ENCODE results near the gene SFN. TPM values are rescaled to one million over a fixed set of nuclear protein-coding genes. Genes with fewer than 3 reads are reported as not detected.
"Not testable (repeated sequence)": the region's sequence is repeated elsewhere in the genome, so short reads cannot be mapped to it uniquely, and the experiment has no call there.

The SFN gene
- total RNA-seq, 2 experiments from 2014 or later: 0.43 TPM; not detected in 1

DNA sequence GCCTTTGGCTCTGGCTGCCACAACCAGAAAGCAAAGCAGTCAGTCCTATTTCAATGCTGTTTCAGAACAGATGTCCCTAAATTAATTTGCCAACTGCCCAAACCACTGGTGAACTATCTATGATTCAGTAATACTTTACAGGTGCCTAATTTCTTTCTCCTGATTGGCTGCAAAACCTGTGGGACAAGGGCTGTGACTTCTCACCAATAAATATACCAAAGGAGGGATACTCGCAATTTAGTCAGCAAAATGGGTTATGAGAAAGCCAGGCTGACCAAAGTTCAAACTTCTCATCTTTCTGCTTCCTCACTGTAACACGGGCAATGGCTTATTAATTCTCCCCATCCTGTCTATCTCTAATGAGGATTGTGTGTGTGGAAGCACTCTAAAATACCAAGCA lies 14.4 kb downstream of the SFN start:
- Mint-ChIP-seq H3K27me3 (no peaks in the 10 kb centered on the region), H3K4me1 (no peaks in the 10 kb centered on the region), H3K9me3 (no peaks in the 10 kb centered on the region), H3K36me3 (peaks cover 7% of the 10 kb centered on the region), H3K4me3 (no peak overlapping the region), H3K27ac (no peak overlapping the region)
- no peak for DNase-seq

DNA sequence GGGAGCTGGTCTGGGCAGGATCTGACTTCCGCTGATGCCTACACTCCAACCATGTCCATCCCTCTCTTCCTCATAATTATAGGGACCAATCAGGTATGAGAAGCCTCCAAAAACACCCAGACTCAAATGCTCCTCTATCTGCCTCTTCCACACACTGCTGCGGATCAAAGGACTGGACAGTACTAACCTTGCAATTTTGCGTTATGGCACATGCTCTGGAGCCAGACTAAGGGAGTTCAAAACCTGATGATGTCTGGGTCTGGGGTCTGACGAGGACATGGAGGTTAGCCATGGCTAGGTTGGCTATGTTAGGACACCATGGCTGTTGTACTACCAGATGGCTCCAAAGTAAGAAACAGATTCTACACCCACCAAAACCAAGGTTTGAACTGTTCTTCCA lies 16.8 kb downstream of the SFN start:
- no peaks in the 10 kb centered on the region for H3K27me3 Mint-ChIP-seq

DNA sequence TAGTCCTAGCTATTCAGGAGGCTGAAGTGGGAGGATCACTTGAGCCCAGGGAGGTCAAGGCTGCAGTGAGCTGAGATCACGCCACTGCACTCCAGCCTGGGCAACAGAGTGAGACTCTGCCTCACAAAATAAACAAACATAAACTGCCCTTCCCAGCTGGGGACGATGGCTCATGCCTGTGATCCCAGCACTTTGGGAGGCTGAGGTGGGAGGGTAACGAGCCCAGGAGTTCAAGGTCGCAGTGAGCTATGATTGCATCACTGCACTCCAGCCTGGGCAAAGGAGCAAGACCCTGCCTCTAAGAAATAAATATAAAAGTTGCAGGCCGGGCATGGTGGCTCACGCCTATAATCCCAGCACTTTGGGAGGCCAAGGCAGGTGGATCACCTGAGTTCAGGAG lies 18.7 kb downstream of the SFN start:
- H3K4me1 Mint-ChIP-seq, H3K9me3 Mint-ChIP-seq, H3K27ac Mint-ChIP-seq, DNase-seq, H3K4me3 Mint-ChIP-seq, H3K27me3 Mint-ChIP-seq: not testable (repeated sequence)
- peaks cover 34% of the 10 kb centered on the region for H3K36me3 Mint-ChIP-seq

More for the DNA sequence above, 16.8 kb downstream of the SFN start:
- Mint-ChIP-seq H3K36me3 (peaks cover 27% of the 10 kb centered on the region), H3K27ac (no peak overlapping the region), H3K9me3 (no peaks in the 10 kb centered on the region), H3K4me1 (no peaks in the 10 kb centered on the region), H3K4me3 (no peak overlapping the region)
- no peak for DNase-seq

DNA sequence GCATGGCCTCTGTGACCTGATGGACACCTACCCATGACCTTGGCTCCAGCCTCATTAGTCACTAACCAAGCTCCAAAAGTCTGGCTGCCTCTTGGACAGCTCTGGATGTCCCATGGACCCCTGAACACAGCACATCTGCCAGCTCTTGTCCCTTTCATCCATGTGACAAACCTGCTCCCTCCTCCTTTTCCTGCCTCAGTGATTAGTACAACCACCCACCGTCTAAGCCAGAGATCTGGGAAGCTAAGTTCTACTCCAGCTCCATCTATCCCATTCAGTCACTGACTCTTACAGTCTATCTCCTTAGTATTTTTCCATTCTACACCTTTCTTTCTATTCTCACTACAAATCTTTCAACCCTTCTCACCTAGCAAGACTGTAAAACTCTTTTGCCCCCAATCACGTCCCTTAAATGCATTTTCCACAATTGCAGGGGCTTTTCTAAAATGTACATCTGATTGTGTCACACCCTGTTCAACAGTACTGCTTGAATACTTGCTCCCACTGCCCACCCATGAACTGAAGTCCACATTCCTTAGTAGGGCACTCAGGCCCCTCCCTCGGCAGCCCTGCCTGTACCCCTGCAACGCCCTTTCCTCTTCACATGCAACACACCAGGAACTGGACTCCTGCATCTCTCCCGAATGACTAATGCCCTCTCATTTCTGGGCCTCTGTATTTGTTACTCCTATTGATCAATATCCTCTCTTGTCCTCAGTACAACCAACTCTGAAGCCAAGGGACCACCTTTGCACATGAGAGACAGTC lies 19.9 kb downstream of the SFN start:
- Mint-ChIP-seq H3K36me3 (peaks cover 35% of the 10 kb centered on the region), H3K27ac (no peak overlapping the region)

DNA sequence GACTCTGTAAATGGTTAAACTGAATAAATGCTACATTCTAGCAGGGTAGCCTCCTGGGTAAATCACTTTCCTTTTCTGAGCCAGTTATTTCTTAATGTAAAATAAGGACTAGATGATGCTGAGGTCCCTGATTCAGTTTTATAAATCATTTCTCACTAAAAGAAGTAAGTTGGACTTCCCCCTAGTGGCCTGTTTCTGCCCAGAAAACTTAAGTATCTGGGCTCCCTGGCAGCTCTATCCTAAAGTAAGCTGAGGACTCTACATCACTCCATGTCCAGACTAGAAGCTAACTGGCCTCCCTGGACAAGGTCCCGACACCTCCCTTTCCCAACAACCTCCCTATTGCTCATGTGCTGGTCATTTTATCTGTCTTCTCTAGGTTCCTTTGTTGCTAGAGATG lies 24.2 kb downstream of the SFN start:
- no peaks in the 10 kb centered on the region for H3K27me3 Mint-ChIP-seq
- H3K9me3 Mint-ChIP-seq: no peaks in the 10 kb centered on the region
- DNase-seq: no peak
- H3K36me3 Mint-ChIP-seq: peaks cover 48% of the 10 kb centered on the region
- H3K27ac Mint-ChIP-seq: peak overlapping the region; percentile 27
- peak overlapping the region; percentile 37 for H3K4me3 Mint-ChIP-seq
- H3K4me1 Mint-ChIP-seq: peaks cover 21% of the 10 kb centered on the region

More for the DNA sequence above, 19.9 kb downstream of the SFN start:
- H3K9me3 Mint-ChIP-seq: no peaks in the 10 kb centered on the region
- no peak overlapping the region for H3K4me3 Mint-ChIP-seq
- DNase-seq: no peak
- H3K4me1 Mint-ChIP-seq: peaks cover 4% of the 10 kb centered on the region
- no peaks in the 10 kb centered on the region for H3K27me3 Mint-ChIP-seq

DNA sequence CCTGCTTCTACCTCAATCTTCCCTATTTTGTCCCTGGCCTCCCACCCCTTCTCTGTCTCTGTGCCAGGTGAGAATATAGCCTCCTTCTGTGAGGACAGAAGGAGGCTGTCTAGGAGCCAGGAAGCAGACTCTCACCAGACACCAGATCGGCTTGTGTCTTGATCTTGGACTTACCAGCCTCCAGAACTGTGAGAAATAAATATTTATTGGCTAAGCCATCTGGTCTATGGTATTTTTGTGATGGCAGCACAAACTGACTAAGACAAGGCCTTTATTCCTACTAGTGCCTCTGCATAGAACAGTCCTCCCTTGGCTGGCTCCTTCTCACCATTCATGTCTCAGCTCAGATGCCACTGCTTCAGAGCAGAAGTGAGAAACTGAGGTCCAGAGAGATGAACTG lies 25.3 kb downstream of the SFN start:
- peak overlapping the region; percentile 100 for H3K4me3 Mint-ChIP-seq
- H3K27me3 Mint-ChIP-seq: no peaks in the 10 kb centered on the region
- peaks cover 44% of the 10 kb centered on the region for H3K36me3 Mint-ChIP-seq
- no peaks in the 10 kb centered on the region for H3K9me3 Mint-ChIP-seq
- peak overlapping the region; percentile 97 for H3K27ac Mint-ChIP-seq
- DNase-seq: no peak
- H3K4me1 Mint-ChIP-seq: peaks cover 21% of the 10 kb centered on the region

DNA sequence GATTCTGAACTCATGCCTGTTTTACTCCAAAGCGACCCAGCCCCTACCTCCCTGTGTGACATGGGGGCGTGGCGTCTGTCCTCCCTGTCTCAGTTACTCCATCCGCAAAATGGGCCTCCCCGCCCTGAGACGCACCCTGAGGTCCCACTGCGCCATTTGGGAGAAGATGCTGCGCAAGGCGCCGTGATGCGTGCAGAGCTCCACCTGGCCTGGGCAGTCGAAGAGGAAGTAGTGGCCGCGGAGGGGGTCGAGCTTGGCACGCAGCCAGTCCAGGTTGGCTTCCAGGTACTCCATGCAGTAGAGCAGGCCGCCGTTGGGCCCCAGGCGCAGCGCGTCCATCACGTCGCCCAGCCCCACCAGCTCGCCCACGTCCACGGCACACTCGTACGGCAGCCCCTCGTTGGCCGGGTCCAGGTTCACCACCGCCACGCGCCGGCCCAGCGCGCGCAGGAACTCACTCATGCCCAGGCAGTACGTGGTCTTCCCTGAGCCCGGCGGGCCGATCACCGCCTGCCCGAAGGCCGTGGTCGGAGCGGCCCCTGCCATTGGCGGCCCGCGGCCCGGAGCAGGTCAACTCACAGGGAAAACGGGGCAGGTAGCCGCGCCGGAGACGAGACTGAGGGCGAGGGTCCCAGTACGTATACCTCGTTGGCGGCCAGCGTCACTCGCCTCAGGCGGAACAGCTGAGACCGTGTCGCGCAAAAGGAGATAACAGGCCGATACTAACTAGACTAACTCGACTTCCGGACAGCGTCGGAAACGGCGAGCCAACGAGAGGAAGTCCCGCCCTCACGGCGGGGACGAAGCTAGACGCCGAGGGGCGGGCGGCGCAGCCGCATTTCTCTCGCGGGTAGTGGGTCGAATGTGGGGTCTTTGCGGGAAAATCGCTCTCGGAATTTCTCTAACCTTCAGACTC lies 26.9 kb downstream of the SFN start, which contains the start of gene GPN2:
Gene GPN2 (minus strand): TSS at position 733 of the 916 bp plus-strand sequence. CDS start 187 bp downstream, at position 546.
- H3K9me3 Mint-ChIP-seq: no peaks in the 10 kb centered on the region
- H3K4me3 Mint-ChIP-seq: peak within 1 kb of the TSS; percentile 100
- H3K36me3 Mint-ChIP-seq: peaks cover 36% of the 10 kb centered on the region
- DNase-seq: peak; percentile 80
- H3K4me1 Mint-ChIP-seq: peaks cover 21% of the 10 kb centered on the region
- peak within 1 kb of the TSS; percentile 97 for H3K27ac Mint-ChIP-seq
- no peaks in the 10 kb centered on the region for H3K27me3 Mint-ChIP-seq

DNA sequence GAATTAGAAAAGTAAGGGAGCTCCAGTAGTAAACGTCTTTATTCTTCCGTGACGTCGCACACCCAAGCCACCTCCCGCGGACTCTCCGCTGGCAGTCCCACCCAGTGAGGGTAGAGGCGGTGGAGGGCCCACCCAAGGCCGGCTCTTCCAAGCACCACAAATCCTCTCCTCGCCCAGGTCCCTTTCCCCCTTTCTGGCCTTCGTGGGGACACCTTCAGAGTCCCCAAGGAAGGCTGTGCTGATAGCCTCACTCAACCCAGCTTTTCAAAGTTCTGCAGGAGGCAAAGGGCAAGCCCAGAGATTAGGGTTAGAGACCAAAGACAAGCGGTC lies 27.5 kb downstream of the SFN start:
- Mint-ChIP-seq H3K9me3 (no peaks in the 10 kb centered on the region), H3K36me3 (peaks cover 32% of the 10 kb centered on the region), H3K27me3 (no peaks in the 10 kb centered on the region), H3K4me3 (peak overlapping the region; percentile 100), H3K4me1 (peaks cover 21% of the 10 kb centered on the region), H3K27ac (peak overlapping the region; percentile 97)
- DNase-seq: no peak

DNA sequence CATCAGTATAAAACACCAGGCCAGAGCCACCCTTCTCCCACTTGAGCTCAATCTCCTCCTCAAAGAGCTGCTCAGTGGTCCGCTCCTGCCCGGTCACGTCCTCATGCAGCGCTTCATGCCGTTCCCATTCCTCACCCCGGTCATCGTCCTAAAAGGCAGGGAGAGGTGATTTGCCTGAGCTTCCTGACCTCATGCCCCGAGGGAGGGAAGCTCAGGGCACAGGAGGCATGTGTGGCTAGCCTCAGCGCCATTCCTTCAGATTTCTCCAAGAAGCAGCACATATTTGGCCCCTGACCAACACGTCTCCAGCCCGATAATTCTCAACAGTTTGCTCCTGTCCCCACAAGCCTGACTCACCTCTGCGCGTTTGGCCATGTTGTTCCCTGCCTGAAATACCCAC lies 31.3 kb downstream of the SFN start:
- H3K4me3 Mint-ChIP-seq: no peak overlapping the region
- H3K27me3 Mint-ChIP-seq: no peaks in the 10 kb centered on the region
- no peaks in the 10 kb centered on the region for H3K9me3 Mint-ChIP-seq
- peaks cover 13% of the 10 kb centered on the region for H3K36me3 Mint-ChIP-seq
- DNase-seq: no peak
- peaks cover 15% of the 10 kb centered on the region for H3K4me1 Mint-ChIP-seq
- H3K27ac Mint-ChIP-seq: peak overlapping the region; percentile 1

DNA sequence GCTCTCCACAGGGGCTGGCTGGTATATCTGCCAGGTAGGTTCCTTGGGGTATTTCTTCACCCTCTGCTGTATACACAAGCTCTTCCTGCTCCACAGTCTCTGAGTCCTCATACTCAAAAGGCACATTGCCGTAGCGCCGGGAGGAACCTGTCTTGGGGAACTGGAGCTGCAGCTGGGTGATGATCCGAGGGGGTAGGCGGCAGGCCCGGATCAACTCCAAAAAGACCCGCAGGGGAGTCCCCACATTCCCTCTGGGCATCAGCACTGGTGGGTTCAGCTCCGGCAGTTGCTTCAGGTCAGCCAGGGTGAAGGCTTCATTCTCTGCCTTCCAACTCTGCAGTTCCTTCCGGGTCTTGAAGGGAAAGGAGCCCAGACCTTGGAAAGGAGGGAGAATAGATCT lies 34.4 kb downstream of the SFN start:
- no peak overlapping the region for H3K4me3 Mint-ChIP-seq
- no peaks in the 10 kb centered on the region for H3K27me3 Mint-ChIP-seq
- H3K36me3 Mint-ChIP-seq: peaks cover 8% of the 10 kb centered on the region
- DNase-seq: no peak
- no peaks in the 10 kb centered on the region for H3K9me3 Mint-ChIP-seq
- no peak overlapping the region for H3K27ac Mint-ChIP-seq
- H3K4me1 Mint-ChIP-seq: peaks cover 18% of the 10 kb centered on the region

DNA sequence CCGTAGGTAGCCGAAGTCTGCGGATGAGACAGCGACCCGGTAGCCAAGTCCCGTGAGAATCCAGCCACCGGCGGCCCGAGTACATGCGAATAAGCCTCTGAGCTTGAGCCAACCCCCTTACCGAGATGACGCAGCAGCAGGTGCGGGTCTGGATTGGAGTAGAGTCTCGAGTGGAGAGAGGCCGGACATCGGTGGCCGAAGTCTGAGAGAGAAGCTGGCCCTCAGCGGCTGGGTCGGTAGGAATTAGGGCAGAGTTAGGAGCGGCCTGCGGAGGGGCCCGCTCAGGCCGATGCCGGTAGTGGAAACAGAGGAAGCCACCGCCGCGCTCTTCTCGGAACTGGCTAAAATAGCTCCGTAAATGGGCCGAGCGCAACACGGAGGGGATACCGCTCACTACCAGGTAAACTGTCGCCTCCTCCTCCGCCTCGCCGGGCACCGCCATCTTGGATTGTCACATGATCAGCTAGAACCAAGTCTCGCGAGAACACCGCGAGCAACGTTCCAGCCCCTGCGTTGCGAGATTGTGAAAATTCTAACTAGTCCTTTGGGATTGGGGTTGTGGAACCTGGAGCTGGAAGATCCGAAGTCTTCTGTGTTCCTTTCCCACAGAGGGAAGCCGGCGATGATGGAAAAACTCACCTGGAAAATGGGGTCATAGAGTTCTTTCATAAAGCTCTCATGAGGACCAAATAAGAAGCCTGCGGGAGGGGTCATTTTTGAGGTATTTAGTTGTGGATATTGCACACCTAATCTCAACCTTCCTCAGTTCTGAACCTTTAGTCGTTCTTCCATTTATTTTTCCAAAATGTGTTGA lies 37.3 kb downstream of the SFN start, which contains the start of gene GPATCH3:
Gene GPATCH3 (minus strand): TSS at position 467 of the 814 bp plus-strand sequence. CDS start 25 bp downstream, at position 442.
- H3K27me3 Mint-ChIP-seq: no peaks in the 10 kb centered on the region
- H3K36me3 Mint-ChIP-seq: no peaks in the 10 kb centered on the region
- no peaks in the 10 kb centered on the region for H3K9me3 Mint-ChIP-seq
- peaks cover 18% of the 10 kb centered on the region for H3K4me1 Mint-ChIP-seq
- peak; percentile 87 for DNase-seq
- H3K27ac Mint-ChIP-seq: peak within 1 kb of the TSS; percentile 99
- peak within 1 kb of the TSS; percentile 97 for H3K4me3 Mint-ChIP-seq

DNA sequence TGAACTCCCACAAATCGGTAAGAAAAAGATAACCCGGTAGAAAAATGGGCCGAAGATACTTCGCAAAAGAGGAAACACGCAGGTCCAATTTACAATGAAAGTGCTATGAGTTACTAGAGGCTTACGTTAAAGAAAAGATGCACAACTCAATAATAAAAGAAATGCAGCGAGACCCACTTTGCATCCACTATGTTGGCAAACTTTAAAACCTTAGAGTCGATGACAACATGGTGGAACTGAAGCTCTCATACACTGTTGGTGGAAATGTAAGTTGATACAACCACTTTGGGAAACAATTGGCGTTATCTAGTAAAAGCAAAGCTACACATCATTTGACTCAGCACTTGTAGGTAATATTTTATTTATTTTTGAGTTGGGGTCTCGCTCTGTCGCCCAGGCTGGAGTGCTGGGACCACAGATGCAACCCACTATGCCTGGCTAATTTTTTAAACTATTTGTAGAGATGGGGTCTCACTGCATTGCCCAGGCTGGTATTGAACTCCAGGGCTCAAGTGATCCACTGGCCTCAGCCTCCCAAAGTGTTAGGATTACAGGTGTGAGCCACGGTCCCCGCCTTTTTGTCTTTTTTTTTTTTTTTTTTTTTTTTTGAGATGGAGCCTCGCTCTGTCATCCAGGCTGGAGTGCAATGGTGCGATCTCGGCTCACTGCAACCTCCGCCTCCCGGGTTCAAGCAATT lies 38.0 kb downstream of the SFN start:
- H3K9me3 Mint-ChIP-seq: no peaks in the 10 kb centered on the region
- DNase-seq: no peak
- H3K4me1 Mint-ChIP-seq: peaks cover 18% of the 10 kb centered on the region
- H3K4me3 Mint-ChIP-seq: peak overlapping the region; percentile 97
- H3K27me3 Mint-ChIP-seq: no peaks in the 10 kb centered on the region
- H3K27ac Mint-ChIP-seq: peak overlapping the region; percentile 99
- no peaks in the 10 kb centered on the region for H3K36me3 Mint-ChIP-seq

DNA sequence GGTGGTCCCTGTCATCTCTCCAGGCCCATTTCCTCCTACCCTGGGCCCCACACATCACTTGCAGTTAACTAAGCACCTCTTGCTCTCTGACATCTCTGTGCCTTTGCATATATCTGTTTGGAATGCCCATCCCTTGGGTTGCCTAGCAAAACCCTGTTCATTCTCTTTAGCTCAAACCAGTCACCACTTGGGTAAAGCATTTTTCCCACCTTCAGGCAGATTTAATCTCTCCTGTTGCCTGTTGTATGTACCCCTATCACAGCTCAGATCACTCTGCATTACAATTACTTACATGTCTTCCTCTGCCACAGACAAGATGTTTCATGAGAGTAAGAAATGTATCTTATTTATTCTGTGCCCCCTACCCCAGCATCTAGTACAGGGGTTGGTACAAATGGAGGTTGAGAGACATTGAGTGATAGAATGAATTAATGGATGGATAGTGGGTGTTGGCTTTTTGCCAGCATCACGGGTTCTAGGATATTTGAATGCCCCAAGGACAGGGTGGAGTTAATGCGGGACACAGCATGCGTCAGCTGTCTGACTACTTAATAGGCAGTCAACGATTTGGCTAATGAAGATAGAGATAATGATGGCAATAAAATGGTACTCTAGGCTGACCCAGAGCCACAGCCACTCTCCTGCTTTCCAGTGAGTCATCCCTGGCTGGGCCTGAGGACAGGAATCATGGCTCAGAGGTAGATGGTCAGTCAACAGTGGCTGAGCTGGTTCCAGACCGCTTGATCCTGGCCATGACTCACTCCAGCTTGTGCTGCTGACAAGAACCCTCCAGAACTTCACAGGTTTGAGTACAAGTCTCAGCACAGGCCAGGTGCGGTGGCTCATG lies 44.3 kb downstream of the SFN start:
- no peak for DNase-seq
- Mint-ChIP-seq H3K36me3 (no peaks in the 10 kb centered on the region), H3K4me1 (no peaks in the 10 kb centered on the region), H3K27me3 (no peaks in the 10 kb centered on the region), H3K9me3 (no peaks in the 10 kb centered on the region), H3K4me3 (no peak overlapping the region), H3K27ac (no peak overlapping the region)
